ENCODE data around the gene ANKIB1. TPM values are rescaled to one million over a fixed set of nuclear protein-coding genes. Genes with fewer than 3 reads are reported as not detected.

ANKIB1 gene
- total and polyA plus RNA-seq, 2 donors from 2014 or later, result 10.7 to 59.0 TPM

DNA sequence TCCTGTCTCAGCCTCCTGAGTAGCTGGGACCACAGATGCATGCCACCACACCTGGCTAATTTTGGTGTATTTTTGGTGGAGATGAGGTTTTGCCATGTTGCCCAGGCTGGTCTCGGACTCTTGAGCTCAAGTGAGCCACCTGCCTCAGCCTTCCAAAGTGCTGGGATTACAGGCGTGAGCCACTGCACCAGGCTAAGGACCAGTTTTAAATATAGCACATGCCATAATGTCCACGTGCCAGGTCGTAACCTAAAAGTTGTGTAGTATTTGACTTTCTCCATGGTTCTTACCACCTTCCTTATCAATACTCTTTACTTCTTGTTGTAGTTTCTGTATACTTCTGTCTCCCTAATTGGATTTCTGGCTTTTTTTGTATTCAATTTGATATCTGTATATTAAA is 13.3 kb downstream of the ANKIB1 start:
- H3K9ac ChIP-seq (ENCODE audit: low read length in 3 of 3), result no peak overlapping the region
- no peak overlapping the region for H3K27ac ChIP-seq (ENCODE audit: low read depth in 2 of 2, low read length in 2 of 2)
- peaks cover 0 to 5% (median 0%) of the 10 kb centered on the region in 3 donors for H3K9me3 ChIP-seq (ENCODE audit: control insufficient read depth in 2 of 3, insufficient read depth in 1 of 3, low read length in 3 of 3)
- FAIRE-seq (no peak), DNase-seq (no peak)
- H3K4me1 ChIP-seq (ENCODE audit: control insufficient read depth in 2 of 3, insufficient read depth in 2 of 3, low read depth in 1 of 3, low read length in 3 of 3), result no peaks in the 10 kb centered on the region
- H3K27me3 ChIP-seq (ENCODE audit: control insufficient read depth, insufficient read depth, low read length), result no peaks in the 10 kb centered on the region
- TF ChIP-seq, protein P1, sequence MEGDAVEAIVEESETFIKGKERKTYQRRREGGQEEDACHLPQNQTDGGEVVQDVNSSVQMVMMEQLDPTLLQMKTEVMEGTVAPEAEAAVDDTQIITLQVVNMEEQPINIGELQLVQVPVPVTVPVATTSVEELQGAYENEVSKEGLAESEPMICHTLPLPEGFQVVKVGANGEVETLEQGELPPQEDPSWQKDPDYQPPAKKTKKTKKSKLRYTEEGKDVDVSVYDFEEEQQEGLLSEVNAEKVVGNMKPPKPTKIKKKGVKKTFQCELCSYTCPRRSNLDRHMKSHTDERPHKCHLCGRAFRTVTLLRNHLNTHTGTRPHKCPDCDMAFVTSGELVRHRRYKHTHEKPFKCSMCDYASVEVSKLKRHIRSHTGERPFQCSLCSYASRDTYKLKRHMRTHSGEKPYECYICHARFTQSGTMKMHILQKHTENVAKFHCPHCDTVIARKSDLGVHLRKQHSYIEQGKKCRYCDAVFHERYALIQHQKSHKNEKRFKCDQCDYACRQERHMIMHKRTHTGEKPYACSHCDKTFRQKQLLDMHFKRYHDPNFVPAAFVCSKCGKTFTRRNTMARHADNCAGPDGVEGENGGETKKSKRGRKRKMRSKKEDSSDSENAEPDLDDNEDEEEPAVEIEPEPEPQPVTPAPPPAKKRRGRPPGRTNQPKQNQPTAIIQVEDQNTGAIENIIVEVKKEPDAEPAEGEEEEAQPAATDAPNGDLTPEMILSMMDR (IDR thresholded peaks at IDR 0.05; ENCODE audit: borderline replicate concordance, extremely low read depth, insufficient read depth), result no peak
- no peaks in the 10 kb centered on the region for H3K36me3 ChIP-seq (ENCODE audit: control insufficient read depth in 2 of 3, insufficient read depth in 3 of 3, low read length in 3 of 3)
- H3K4me3 ChIP-seq (ENCODE audit: low read length in 3 of 3), result no peak overlapping the region
- intact Hi-C loops (cut with DNase I), result no loop called here

DNA sequence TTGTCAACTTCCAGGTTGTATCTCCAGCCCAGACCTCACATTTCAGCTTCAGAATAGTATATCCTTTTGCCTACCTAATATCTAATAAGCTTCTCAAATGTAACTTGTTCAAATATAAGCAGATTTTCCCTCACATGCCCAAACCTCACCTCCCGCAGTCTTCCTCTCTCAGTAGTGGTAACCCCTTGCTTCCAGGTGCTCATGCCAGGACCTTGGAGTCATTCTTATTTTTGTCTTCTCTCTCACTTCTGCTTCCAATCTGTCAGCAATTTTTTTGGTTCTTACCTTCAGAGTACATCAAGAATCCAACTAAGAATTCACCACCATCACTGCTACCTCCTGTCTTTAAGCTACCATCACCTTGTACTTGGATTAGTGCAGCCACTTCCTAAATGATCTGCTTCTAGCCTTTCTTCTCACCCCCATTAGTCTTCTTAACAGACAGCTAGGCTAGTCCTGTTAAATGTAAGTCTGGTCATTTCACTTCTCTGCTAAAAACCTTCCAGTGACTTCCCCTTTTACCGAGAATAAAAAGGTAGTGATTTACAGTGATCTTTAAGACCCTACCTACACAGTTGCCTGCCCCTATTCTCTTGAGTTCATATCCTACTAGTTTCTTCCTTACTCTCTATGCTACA is 14.0 kb downstream of the ANKIB1 start:
- TF ChIP-seq, protein P1 (IDR thresholded peaks at IDR 0.05; ENCODE audit: borderline replicate concordance, extremely low read depth, insufficient read depth), result no peak
- H3K9ac ChIP-seq (ENCODE audit: low read length in 3 of 3), result no peak overlapping the region
- H3K36me3 ChIP-seq (ENCODE audit: control insufficient read depth in 2 of 3, insufficient read depth in 3 of 3, low read length in 3 of 3), result no peaks in the 10 kb centered on the region
- no peak overlapping the region for H3K4me3 ChIP-seq (ENCODE audit: low read length in 3 of 3)
- peaks cover 0 to 5% (median 0%) of the 10 kb centered on the region in 3 donors for H3K9me3 ChIP-seq (ENCODE audit: control insufficient read depth in 2 of 3, insufficient read depth in 1 of 3, low read length in 3 of 3)
- H3K4me1 ChIP-seq (ENCODE audit: control insufficient read depth in 2 of 3, insufficient read depth in 2 of 3, low read depth in 1 of 3, low read length in 3 of 3), result no peaks in the 10 kb centered on the region
- intact Hi-C loops (cut with DNase I), result no loop called here
- no peaks in the 10 kb centered on the region for H3K27me3 ChIP-seq (ENCODE audit: control insufficient read depth, insufficient read depth, low read length)
- H3K27ac ChIP-seq (ENCODE audit: low read depth in 2 of 2, low read length in 2 of 2), result no peak overlapping the region
- DNase-seq, result no peak
- FAIRE-seq, result no peak

DNA sequence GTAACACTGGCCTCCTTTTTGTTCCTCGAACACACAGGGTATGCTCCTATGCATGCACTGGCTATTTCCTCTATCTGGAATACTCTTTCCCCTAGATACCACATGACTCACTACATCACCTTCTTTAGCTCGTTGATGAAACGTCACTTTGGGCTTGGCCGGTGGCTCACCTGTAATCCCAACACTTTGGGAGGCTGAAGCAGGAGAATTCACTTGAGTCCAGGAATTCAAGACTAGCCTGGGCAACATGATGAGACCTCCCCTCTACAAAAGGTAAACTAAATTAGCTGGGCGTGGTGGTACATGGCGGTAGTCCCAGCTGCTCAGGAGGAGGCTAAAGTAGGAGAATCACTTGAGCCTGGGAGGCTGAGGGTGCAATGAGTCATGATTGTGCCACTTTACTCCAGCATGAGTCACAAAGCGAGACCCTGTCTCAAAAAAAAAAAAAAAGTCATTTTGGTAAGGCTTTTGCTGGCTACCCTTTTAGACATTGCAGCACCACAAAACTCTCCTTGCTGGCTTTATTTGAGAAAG is 14.5 kb downstream of the ANKIB1 start:
- H3K27me3 ChIP-seq (ENCODE audit: control insufficient read depth, insufficient read depth, low read length), result no peaks in the 10 kb centered on the region
- H3K4me1 ChIP-seq (ENCODE audit: control insufficient read depth in 2 of 3, insufficient read depth in 2 of 3, low read depth in 1 of 3, low read length in 3 of 3), result no peaks in the 10 kb centered on the region
- FAIRE-seq (no peak), DNase-seq (no peak)
- no peak overlapping the region for H3K9ac ChIP-seq (ENCODE audit: low read length in 3 of 3)
- TF ChIP-seq, protein P1 (IDR thresholded peaks at IDR 0.05; ENCODE audit: borderline replicate concordance, extremely low read depth, insufficient read depth), result no peak
- H3K36me3 ChIP-seq (ENCODE audit: control insufficient read depth in 2 of 3, insufficient read depth in 3 of 3, low read length in 3 of 3), result no peaks in the 10 kb centered on the region
- H3K27ac ChIP-seq (ENCODE audit: low read depth in 2 of 2, low read length in 2 of 2), result no peak overlapping the region
- H3K4me3 ChIP-seq (ENCODE audit: low read length in 3 of 3), result no peak overlapping the region
- intact Hi-C loops (cut with DNase I), result no loop called here
- H3K9me3 ChIP-seq (ENCODE audit: control insufficient read depth in 2 of 3, insufficient read depth in 1 of 3, low read length in 3 of 3), result peaks cover 0 to 5% (median 0%) of the 10 kb centered on the region in 3 donors

Measured in kidney (tissue), 14 donors.